AG04450 (cell line): ENCODE data around the gene SPAG16. TPM values are rescaled to one million over a fixed set of nuclear protein-coding genes. Genes with fewer than 3 reads are reported as not detected.

ENCODE experiments used
- CTCF ChIA-PET: fragments of 300-600, 350-600 bp; formaldehyde crosslinking; extraction: SDS; loops from one replicate; lab custom pipeline; 2022; ENCODE audit warnings: antibody characterized with exemption, inconsistent platforms; lab: Charles Lee
- POLR2A ChIA-PET: fragments of 350-600 bp; formaldehyde crosslinking; extraction: SDS; loops from one replicate; lab custom pipeline; 2021; ENCODE audit warnings: antibody characterized with exemption, inconsistent platforms; lab: Yijun Ruan, JAX
- DNase-seq: peaks from one replicate; pipeline ENCODE4 v3.0.0-alpha.2; 2011; ENCODE audit warnings: low read depth, low spot score
- H3K27ac ChIP-seq: one replicate; pipeline ENCODE4 v1.5.1; 2012; ENCODE audit warnings: low read depth, low read length, control low read depth
- H3K27me3 ChIP-seq: one replicate; pipeline ENCODE4 v1.6.0; 2012; ENCODE audit warnings: low read length; ENCODE audit not compliant: control insufficient read depth, insufficient read depth
- H3K4me3 ChIP-seq: 2 replicates; pipeline ENCODE4 v1.5.1; 2011; ENCODE audit warnings: mild to moderate bottlenecking, low read depth, low read length, control low read depth
- H3K9me3 ChIP-seq: 2 replicates; pipeline ENCODE4 v1.5.1; 2012; ENCODE audit warnings: low read length; ENCODE audit not compliant: control insufficient read depth, insufficient read depth
- CTCF ChIP-seq: IDR thresholded peaks from 2 replicates; pipeline ENCODE4 v1.5.1; 2011; ENCODE audit warnings: low read depth, low read length, control low read depth, inconsistent platforms
- polyA plus RNA-seq: library from polyadenylated mRNA; depleted of rRNA; stranded (reverse); fragments of >200 nt; gene quantifications from 2 replicates; pipeline ENCODE4 v1.2.3, GENCODE V29; 2011

Gene SPAG16
- polyA plus RNA-seq, 1 experiment = 28.1 TPM

GRCh38 chr2:213249502-213249901 lies 34.8 kb upstream of the SPAG16 start:
- H3K4me3 ChIP-seq = no peak overlapping the region
- POLR2A ChIA-PET = no interaction called here
- H3K27me3 ChIP-seq = no peaks in the 10 kb centered on the region
- DNase-seq = no peak
- TF ChIP-seq CTCF = no peak
- no peak overlapping the region for H3K27ac ChIP-seq
- H3K9me3 ChIP-seq = no peaks in the 10 kb centered on the region
- CTCF ChIA-PET = interaction anchor here (1.0 kb wide), 1 partner anchor 1558 kb away, joined by 3 read pairs; no protein-coding TSS in a partner anchor

- no peak overlapping the region for H3K27ac ChIP-seq
- POLR2A ChIA-PET = no interaction called here
- DNase-seq = peak; percentile 65
- no peaks in the 10 kb centered on the region for H3K27me3 ChIP-seq
- no peaks in the 10 kb centered on the region for H3K9me3 ChIP-seq
- CTCF ChIA-PET = interaction anchor here (0.8 to 1.4 kb wide), 4 partner anchors 9 to 683 kb away, joined by 3 to 4 read pairs (median 3); no protein-coding TSS in a partner anchor
- no peak overlapping the region for H3K4me3 ChIP-seq
- TF ChIP-seq CTCF = peak; percentile 57
Measured at GRCh38 chr2:213251618-213252017, 32.6 kb upstream of the SPAG16 start.

- H3K9me3 ChIP-seq = no peaks in the 10 kb centered on the region
- ChIA-PET CTCF (interaction anchor here (0.6 to 1.4 kb wide), 3 partner anchors 10 to 39 kb away, joined by 3 to 4 read pairs (median 3); no protein-coding TSS in a partner anchor), POLR2A (no interaction called here)
- no peak overlapping the region for H3K27ac ChIP-seq
- no peak for DNase-seq
- no peak for TF ChIP-seq CTCF
- no peaks in the 10 kb centered on the region for H3K27me3 ChIP-seq
- no peak overlapping the region for H3K4me3 ChIP-seq
Measured at GRCh38 chr2:213252206-213252605, 32.1 kb upstream of the SPAG16 start.

- POLR2A ChIA-PET = no interaction called here
- Histone ChIP-seq H3K27me3 (no peaks in the 10 kb centered on the region), H3K9me3 (no peaks in the 10 kb centered on the region), H3K27ac (no peak overlapping the region), H3K4me3 (no peak overlapping the region)
- no peak for DNase-seq
- TF ChIP-seq CTCF = no peak
- CTCF ChIA-PET = interaction anchor here (0.9 kb wide), 1 partner anchor 31 kb away, joined by 3 read pairs; no protein-coding TSS in a partner anchor
Measured at GRCh38 chr2:213253162-213253561, 31.1 kb upstream of the SPAG16 start.

- CTCF ChIA-PET = no interaction called here
- Histone ChIP-seq H3K27ac (no peak overlapping the region), H3K4me3 (no peak overlapping the region), H3K9me3 (no peaks in the 10 kb centered on the region), H3K27me3 (no peaks in the 10 kb centered on the region)
- DNase-seq = no peak
- TF ChIP-seq CTCF = no peak
- POLR2A ChIA-PET = no interaction called here
Measured at GRCh38 chr2:213259266-213259665, 25.0 kb upstream of the SPAG16 start.
